ENCODE data around the gene VTI1B. TPM values are rescaled to one million over a fixed set of nuclear protein-coding genes. Genes with fewer than 3 reads are reported as not detected.
"Not testable (repeated sequence)": the region's sequence is repeated elsewhere in the genome, so short reads cannot be mapped to it uniquely, and the experiment has no call there.

The VTI1B gene, protein sequence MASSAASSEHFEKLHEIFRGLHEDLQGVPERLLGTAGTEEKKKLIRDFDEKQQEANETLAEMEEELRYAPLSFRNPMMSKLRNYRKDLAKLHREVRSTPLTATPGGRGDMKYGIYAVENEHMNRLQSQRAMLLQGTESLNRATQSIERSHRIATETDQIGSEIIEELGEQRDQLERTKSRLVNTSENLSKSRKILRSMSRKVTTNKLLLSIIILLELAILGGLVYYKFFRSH
- total RNA-seq: 100 to 1,000 TPM in 1 of 6 donors, 10 to 100 TPM in 5; 39.8 to 107 (median 57.5) TPM

- Histone ChIP-seq H3K36me3 (peaks cover 0 to 13% (median 4%) of the 10 kb centered on the region in 4 donors), H3K27me3 (no peaks in the 10 kb centered on the region), H3K4me3 (peak within 1 kb of the TSS; percentile 52 to 97 (median 79)), H3K4me1 (peaks cover 19 to 27% (median 24%) of the 10 kb centered on the region in 4 donors), H3K27ac (peak within 1 kb of the TSS; percentile 96 to 99 (median 98)), H3K9me3 (no peaks in the 10 kb centered on the region)
- ATAC-seq (ENCODE audit: low FRiP score in 2 of 2) (peak; percentile 94 to 98), DNase-seq (peak; percentile 73 to 98)
- 0 to 1% methylated on average over 3 to 35 of the region's 87 CpGs for WGBS, 2 donors
- TF ChIP-seq POLR2A (IDR thresholded peaks at IDR 0.05): peak in 3 of 4 donors; percentile 54 to 89 (median 68)
- TF ChIP-seq POLR2AphosphoS5 (IDR thresholded peaks at IDR 0.05): peak; percentile 48 to 58
- TF ChIP-seq CTCF (IDR thresholded peaks at IDR 0.05): peak in 3 of 6 experiments; percentile 5 to 24 (median 6)
- no peak for TF ChIP-seq EP300 (IDR thresholded peaks at IDR 0.05)
These were observed at the start of gene VTI1B for GRCh38 chr14:67674480-67675218. VTI1B (minus strand) TSS chr14:67674632; CDS start chr14:67674489, 143 bp downstream.

GRCh38 chr14:67722293-67722692, 47.9 kb upstream of the VTI1B start:
- WGBS, 2 donors: 10 to 28% methylated on average over 3 of the region's 3 CpGs
- peak in 1 of 2 donors; percentile 64 for ATAC-seq (ENCODE audit: low FRiP score in 2 of 2)
- H3K4me3 ChIP-seq: no peak overlapping the region

GRCh38 chr14:67721875-67722274, 47.4 kb upstream of the VTI1B start:
- WGBS, 2 donors: 70 to 73% methylated on average over 5 of the region's 5 CpGs
- Histone ChIP-seq H3K36me3 (no peaks in the 10 kb centered on the region), H3K27ac (no peak overlapping the region), H3K4me1 (peaks cover 0 to 3% (median 1%) of the 10 kb centered on the region in 4 donors), H3K27me3 (no peaks in the 10 kb centered on the region), H3K4me3 (no peak overlapping the region), H3K9me3 (no peaks in the 10 kb centered on the region)
- DNase-seq (no peak), ATAC-seq (ENCODE audit: low FRiP score in 2 of 2) (no peak)
- TF ChIP-seq POLR2A (IDR thresholded peaks at IDR 0.05) (no peak), CTCF (IDR thresholded peaks at IDR 0.05) (no peak), EP300 (IDR thresholded peaks at IDR 0.05) (no peak), POLR2AphosphoS5 (IDR thresholded peaks at IDR 0.05) (no peak)

More at GRCh38 chr14:67722293-67722692, 47.9 kb upstream of the VTI1B start:
- Histone ChIP-seq H3K27me3 (no peaks in the 10 kb centered on the region), H3K27ac (no peak overlapping the region), H3K9me3 (no peaks in the 10 kb centered on the region), H3K4me1 (peaks cover 0 to 3% (median 1%) of the 10 kb centered on the region in 4 donors), H3K36me3 (no peaks in the 10 kb centered on the region)
- DNase-seq: no peak
- no peak for TF ChIP-seq POLR2AphosphoS5 (IDR thresholded peaks at IDR 0.05)
- TF ChIP-seq EP300 (IDR thresholded peaks at IDR 0.05): no peak
- no peak for TF ChIP-seq CTCF (IDR thresholded peaks at IDR 0.05)
- no peak for TF ChIP-seq POLR2A (IDR thresholded peaks at IDR 0.05)

DNA sequence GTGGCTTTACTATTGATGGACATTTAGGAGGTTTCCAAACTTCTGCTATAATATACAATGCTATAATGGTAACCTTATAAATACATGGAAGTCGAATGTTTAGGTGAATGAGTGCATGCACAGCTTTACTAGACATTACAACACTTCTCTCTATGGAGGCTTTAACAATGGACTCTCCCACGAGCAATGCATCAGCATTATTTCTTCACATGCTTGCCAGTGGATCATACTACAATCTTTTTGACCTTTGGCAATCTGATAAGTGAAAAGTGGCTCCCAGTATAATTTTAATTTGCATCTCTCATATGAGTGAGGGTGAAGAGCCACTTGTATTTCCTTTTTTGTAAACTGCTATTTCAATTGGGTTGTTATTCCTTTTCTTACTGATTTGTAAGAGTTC, 45.4 kb upstream of the VTI1B start:
- TF ChIP-seq POLR2AphosphoS5 (IDR thresholded peaks at IDR 0.05): no peak
- TF ChIP-seq POLR2A (IDR thresholded peaks at IDR 0.05): no peak
- no peak for TF ChIP-seq EP300 (IDR thresholded peaks at IDR 0.05)
- TF ChIP-seq CTCF (IDR thresholded peaks at IDR 0.05): no peak
- ATAC-seq (ENCODE audit: low FRiP score in 2 of 2) (no peak), DNase-seq (no peak)
- Histone ChIP-seq H3K27me3 (no peaks in the 10 kb centered on the region), H3K4me3 (no peak overlapping the region), H3K4me1 (peaks cover 0 to 3% (median 1%) of the 10 kb centered on the region in 4 donors), H3K27ac (no peak overlapping the region), H3K36me3 (no peaks in the 10 kb centered on the region), H3K9me3 (no peaks in the 10 kb centered on the region)
- 38 to 42% methylated on average over 2 of the region's 2 CpGs for WGBS, 2 donors

GRCh38 chr14:67719385-67719784, 45.0 kb upstream of the VTI1B start:
- DNase-seq; H3K9me3 ChIP-seq; H3K27me3 ChIP-seq; H3K4me1 ChIP-seq; H3K4me3 ChIP-seq; ATAC-seq (ENCODE audit: low FRiP score in 2 of 2); H3K27ac ChIP-seq; H3K36me3 ChIP-seq: not testable (repeated sequence)
- 90 to 91% methylated on average over 3 of the region's 3 CpGs for WGBS, 2 donors
